SK-MEL-5 (cell line): Measurements from ENCODE around the gene DDOST. TPM values are rescaled to one million over a fixed set of nuclear protein-coding genes. Genes with fewer than 3 reads are reported as not detected.

ENCODE experiments used
- DNase-seq: peaks from one replicate; pipeline ENCODE4 v3.0.0-alpha.2; 2016; ENCODE audit warnings: low read depth, low spot score
- in situ Hi-C: cut with HindIII; loops from 2 replicates; pipeline ENCODE4 v1.10.0; 2016; ENCODE audit warnings: low sequenced_read_pairs, high pct_unique_total_duplicates, low pct_unique_long_range_greater_than_20kb
- total RNA-seq: library from RNA; depleted of rRNA; stranded (reverse); fragments of >200 nt; shearing (Covaris generic); gene quantifications from 2 replicates; pipeline ENCODE4 v1.2.3, GENCODE V29; 2014

Gene DDOST
- total RNA-seq, 1 experiment from 2014 or later, result 482 TPM

GRCh38 chr1:20640183-20640597 is 21.0 kb downstream of the DDOST start:
- in situ Hi-C loops, result no loop called here
- peak; percentile 60 for DNase-seq

DNA sequence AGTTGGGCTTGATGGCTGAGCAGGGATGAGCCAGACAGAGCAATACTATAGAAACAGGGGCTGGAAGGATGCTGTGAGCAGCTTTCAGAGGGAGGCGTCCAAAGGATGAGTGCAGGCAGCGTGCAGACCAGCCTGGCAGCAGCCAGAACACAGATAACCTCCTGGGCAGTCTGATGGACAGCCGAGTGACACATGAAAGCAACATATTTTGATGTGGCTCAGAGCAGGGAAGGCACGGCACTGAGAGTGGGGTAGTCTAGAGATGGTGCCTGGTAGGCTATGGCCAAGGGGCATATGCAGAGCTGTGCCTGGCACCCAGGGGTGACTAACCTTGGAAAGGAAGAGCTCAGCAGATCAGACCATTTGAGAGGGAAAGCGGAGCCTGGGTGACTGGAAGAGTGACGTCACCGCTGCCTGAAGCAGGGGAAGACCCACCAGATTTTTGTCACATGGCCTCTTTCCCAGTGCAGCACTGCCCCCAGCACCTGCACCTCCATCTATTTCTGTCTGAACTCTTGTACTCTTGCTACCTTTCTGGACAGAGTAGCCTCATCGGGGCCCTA is 24.3 kb downstream of the DDOST start:
- DNase-seq, result no peak
- in situ Hi-C loops, result no loop called here

GRCh38 chr1:20634594-20635084 is 26.5 kb downstream of the DDOST start:
- in situ Hi-C loops, result no loop called here
- peak; percentile 53 for DNase-seq

- in situ Hi-C loops, result no loop called here
- DNase-seq, result no peak
These were observed 27.0 kb downstream of the DDOST start for GRCh38 chr1:20634065-20634593.

DNA sequence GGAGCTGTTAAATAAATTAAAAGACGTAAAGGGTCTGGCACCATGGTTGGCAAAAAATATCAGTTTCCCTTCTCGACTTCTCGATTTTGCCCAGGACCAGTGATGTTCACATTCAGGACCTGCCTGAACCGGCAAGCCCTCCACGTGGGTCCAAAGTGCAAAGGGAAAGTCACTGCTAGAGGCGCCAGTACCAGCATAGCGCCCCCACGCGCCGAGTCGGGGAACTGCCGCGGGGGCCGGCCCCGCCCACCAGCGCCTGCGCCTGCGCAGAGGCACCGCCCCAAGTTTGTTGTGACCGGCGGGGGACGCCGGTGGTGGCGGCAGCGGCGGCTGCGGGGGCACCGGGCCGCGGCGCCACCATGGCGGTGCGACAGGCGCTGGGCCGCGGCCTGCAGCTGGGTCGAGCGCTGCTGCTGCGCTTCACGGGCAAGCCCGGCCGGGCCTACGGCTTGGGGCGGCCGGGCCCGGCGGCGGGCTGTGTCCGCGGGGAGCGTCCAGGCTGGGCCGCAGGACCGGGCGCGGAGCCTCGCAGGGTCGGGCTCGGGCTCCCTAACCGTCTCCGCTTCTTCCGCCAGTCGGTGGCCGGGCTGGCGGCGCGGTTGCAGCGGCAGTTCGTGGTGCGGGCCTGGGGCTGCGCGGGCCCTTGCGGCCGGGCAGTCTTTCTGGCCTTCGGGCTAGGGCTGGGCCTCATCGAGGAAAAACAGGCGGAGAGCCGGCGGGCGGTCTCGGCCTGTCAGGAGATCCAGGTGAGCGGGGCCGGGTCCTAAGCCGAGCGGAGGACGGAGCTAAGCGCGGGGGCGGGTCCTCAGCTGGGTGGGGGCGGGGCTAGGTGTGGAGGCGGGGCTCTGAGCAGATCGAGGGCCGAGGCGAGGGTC is 27.7 kb downstream of the DDOST start, which contains the start of gene PINK1:
Gene PINK1, plus strand, starts transcription at position 269 of the 875 bp plus-strand sequence. Its CDS starts 91 bp downstream, at position 360.
- DNase-seq, result peak; percentile 69
- in situ Hi-C loops, result no loop called here

DNA sequence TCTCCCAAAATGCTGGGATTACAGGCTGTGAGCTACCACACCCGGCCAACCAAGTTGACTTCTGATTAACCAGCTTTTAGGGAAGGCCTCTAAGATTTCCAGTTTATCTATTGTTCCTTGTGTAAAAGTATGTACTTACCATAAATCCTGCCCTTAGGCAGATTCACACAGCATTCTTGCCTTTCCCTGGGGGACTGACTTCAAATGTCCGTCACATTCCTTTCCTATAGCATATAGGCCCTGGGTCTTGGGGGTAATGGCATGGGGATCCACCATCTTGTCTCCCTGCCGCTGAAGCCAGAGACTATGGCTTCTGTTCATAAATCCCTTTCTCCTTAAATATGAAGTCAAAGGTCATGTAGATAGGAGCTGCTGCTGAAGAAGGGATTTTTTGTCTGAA is 28.8 kb downstream of the DDOST start:
- in situ Hi-C loops, result no loop called here
- DNase-seq, result peak; percentile 53

DNA sequence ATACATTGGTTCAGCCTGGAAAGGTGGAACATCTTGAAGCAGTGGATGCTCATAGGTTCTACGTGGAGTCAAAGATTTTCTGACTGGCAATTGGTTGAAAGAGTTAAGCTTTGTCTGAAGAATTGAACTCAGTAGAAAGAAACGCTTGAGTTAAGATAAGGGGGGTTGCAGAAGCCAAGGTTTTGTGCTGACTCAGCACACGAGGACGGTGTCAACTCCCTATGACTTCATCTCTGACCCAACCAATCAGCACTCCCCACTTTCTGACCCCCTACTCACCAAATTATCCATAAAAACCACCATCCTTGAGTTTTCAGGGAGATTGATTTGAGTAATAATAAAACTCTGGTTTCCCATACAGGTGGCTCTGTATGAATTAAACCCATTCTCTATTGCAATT is 30.4 kb downstream of the DDOST start:
- DNase-seq, result no peak
- in situ Hi-C loops, result no loop called here

- in situ Hi-C loops, result no loop called here
- DNase-seq, result no peak
These were observed 34.6 kb downstream of the DDOST start for GRCh38 chr1:20626524-20626923.

DNA sequence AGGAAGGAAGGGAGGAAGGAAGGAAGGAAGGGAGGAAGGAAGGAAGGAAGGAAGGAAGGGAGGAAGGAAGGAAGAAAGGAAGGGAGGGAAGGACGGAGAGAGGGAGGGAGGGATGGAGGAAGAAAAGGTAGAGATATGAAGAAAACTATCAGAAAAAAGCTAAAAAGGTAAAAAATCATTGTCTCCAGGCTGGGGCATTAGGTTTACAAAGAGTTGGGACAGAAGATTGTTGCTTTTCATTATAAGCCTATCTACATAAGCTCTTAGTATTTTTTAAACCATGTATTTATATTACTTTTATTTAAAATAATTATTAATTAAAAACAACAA is 35.1 kb downstream of the DDOST start:
- DNase-seq, result no peak
- in situ Hi-C loops, result no loop called here

DNA sequence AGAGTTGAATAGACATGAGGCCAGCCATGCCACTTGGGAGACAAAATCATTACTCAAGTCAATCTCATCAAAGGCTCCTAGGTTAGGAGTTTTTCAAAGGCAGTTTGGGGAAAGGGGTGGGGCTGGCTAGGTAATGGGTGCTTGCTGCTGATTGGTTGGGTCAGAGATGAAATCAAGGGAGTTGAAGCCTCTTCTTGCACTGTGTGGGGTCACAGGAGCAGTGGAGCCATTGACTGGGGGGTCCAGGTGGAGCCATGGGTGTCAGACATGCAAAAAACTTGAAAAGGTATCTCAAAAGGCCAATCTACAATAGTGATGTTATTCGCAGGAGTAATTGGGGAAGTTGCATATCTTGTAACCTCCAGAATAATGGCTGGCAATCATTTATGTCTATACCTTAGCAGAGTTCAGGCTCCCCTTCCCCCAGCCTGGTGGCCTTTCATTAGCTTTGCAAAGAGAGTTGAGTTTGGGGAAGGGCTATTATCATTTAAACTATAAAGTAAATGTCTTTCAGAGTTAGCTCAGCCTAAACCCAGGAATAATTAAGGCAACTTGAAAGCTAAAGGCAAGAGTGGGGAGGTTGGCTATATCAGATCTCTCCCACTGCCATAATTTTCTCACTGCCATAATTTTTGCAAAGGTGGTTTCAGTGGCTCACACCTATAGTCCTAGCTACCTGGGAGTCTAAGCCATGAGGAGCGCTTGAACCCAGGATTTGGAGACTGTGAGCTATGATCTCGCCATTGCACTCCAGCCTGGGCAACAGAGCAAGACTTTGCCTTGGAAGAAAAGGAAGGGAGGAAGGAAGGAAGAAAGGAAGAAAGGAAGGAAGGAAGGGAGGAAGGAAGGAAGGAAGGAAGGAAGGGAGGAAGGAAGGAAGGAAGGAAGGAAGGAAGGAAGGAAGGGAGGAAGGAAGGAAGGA is 35.7 kb downstream of the DDOST start:
- no peak for DNase-seq
- in situ Hi-C loops, result no loop called here

DNA sequence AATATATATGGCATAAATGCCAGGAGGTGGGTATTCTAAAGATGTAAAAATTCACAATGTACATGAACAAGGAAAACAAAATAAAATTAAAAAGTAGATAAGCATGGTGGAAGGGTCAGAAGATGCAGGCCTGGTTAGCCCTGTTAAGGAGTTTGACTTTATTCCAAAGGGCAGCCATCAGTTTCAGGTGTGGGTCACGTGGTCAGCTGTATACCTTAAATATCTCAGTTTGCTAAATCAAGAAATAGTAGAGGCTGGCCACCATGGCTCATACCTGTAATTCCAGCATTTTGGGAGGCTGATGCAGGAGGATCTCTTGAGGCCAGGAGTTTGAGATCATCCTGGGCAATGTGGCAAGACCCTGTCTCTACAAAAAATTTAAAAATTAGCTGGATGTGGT is 36.5 kb downstream of the DDOST start:
- DNase-seq, result no peak
- in situ Hi-C loops, result no loop called here

DNA sequence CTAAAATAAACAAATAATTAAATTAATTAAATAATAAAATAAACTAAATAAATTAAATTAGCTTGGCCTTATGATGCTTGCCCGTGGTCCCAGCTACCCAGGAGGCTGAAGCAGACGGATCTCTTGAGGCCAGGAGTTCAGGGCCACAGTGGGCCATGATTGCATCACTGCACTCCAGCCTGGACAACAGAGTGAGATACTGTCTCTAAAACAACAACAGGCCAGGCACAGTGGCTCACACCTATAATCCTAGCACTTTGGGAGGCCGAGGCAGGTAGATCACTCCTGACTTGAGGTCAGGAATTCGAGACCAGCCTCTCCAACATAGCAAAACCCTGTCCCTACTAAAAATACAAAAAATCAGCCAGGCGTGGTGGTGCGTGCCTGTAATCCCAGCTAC is 40.2 kb downstream of the DDOST start:
- in situ Hi-C loops, result no loop called here
- no peak for DNase-seq

GRCh38 chr1:20619999-20620398 is 41.2 kb downstream of the DDOST start:
- DNase-seq, result no peak
- in situ Hi-C loops, result no loop called here

DNA sequence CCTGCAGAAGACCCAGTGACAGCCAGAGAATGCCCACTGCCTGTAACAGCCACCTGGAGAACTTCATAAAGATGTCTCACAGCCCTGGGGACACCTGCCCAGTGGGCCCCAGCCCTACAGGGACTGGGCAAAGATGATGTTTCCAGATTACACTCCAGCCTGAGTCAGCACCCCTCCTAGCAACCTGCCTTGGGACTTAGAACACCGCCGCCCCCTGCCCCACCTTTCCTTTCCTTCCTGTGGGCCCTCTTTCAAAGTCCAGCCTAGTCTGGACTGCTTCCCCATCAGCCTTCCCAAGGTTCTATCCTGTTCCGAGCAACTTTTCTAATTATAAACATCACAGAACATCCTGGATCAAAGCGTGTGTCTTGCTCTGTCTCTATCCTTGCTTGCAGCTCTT is 42.6 kb downstream of the DDOST start:
- DNase-seq, result no peak
- in situ Hi-C loops, result no loop called here

DNA sequence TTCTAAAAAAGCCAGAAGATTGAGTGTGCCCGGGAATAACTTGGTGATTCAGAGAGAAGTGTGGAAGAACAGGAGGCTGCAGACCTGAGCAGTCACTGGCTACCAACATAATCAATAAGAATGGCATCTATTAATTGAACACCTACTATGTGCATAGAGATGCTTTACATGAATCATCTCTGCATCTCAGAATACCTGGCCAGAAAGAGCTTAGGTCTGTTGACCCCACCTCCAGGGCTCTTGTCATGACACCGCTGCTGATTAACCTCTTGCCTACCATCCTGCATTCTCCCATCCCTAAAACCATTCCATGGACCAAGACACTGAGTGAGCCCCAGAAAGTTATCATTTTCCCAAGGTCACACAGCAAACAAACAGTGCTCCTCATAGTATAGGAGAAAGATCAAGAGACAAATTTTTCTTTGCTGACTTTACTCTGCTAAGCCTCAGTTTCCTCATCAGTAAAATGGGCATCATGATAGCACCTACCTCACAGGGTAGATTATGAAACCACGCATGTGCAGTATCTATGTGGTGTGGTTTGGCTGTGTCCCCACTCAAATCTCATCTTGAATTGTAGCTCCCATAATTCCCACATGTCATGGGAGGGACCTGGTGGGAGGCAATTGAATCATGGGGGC is 44.2 kb downstream of the DDOST start:
- in situ Hi-C loops, result no loop called here
- DNase-seq, result no peak

DNA sequence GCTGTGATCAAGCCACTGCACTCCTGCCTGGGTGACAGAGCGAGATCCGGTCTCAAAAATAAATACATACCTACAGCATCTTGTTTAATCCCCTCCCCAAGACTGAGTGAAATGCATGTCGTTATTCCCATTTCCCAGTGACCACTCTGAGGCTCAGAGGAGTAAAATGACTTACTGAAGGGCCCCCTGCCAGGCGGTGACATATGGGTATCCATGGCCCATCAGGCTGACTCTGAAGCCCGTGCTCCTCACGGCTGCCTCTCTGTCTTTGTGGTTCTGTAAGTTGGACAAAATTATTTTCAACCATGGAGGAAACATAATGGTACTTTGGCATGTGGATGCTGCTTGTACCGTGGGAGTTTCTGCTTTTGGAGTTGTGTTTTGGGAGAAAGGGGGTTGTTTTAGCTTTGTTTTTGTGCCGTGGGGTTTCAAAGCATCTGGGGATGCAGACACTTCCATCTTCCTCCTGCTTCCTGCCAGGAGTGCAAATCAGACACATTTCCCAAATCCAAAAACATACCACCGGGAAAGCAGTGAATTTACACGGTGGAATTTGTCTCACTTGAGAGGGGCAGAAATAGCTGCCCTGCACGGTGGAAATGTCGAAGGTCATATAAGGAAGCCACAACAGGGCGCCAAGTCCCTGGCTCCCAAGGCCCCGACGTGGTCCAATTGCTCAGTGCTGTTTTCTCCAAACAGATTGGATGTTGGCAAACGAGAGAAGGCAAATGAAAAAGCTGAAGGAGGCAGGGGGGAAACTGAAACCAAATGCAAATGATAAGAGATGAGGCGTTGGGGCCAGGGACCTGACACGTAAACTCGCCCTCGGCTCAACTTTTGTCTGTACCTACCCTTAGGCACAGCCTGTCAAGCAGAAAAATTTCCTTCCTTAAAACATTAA is 45.0 kb downstream of the DDOST start:
- DNase-seq, result no peak
- in situ Hi-C loops, result no loop called here
